Stimulated activated naive CD8-positive, alpha-beta T cell treated with anti-CD3 and anti-CD28 coated beads, Interleukin-15, amount 100 ng/mL, for 72 hours (primary cell): Measurements from ENCODE around the gene PRDX2.
"Not testable (repeated sequence)": the region's sequence is repeated elsewhere in the genome, so short reads cannot be mapped to it uniquely, and the experiment has no call there.

ENCODE experiments used
- ATAC-seq: fragments of 150-1000 bp; cut with Tn5 transposase; 2 replicates; pipeline ENCODE4 v1.10.0; 2021; ENCODE audit warnings: mild to moderate bottlenecking, moderate library complexity
- DNase-seq, 2 donors: peaks; one replicate each; pipeline ENCODE4 v3.0.0; 2021 to 2022
- H3K27ac Mint-ChIP-seq, 2 donors: one replicate each; pipeline ENCODE4 v1.8.0; 2022; ENCODE audit warnings: mild to moderate bottlenecking in 2 of 2, mixed read lengths in 2 of 2, moderate library complexity in 2 of 2
- H3K27me3 Mint-ChIP-seq: one replicate; pipeline ENCODE4 v1.8.0; 2022; ENCODE audit warnings: mixed read lengths
- H3K4me1 Mint-ChIP-seq: one replicate; pipeline ENCODE4 v1.8.0; 2022; ENCODE audit warnings: mild to moderate bottlenecking, mixed read lengths
- H3K4me3 Mint-ChIP-seq, 2 donors: one replicate each; pipeline ENCODE4 v1.8.0; 2022; ENCODE audit warnings: mild to moderate bottlenecking in 2 of 2, mixed read lengths in 2 of 2, moderate library complexity in 1 of 2
- H3K9me3 Mint-ChIP-seq, 2 donors: one replicate each; pipeline ENCODE4 v1.8.0; 2022; ENCODE audit warnings: mixed read lengths in 2 of 2

PRDX2 gene

GRCh38 chr19:12800923-12801465 is 606 bp downstream of the PRDX2 start:
- ATAC-seq, result peak; percentile 35
- Mint-ChIP-seq H3K27ac (peak overlapping the region; percentile 71 to 87), H3K9me3 (no peaks in the 10 kb centered on the region)

GRCh38 chr19:12800466-12800770 is 1.2 kb downstream of the PRDX2 start:
- H3K4me3 Mint-ChIP-seq, result peak overlapping the region; percentile 87 to 92
- no peak overlapping the region for H3K27ac Mint-ChIP-seq
- DNase-seq (no peak), ATAC-seq (no peak)
- no peaks in the 10 kb centered on the region for H3K27me3 Mint-ChIP-seq
- peaks cover 44% of the 10 kb centered on the region for H3K4me1 Mint-ChIP-seq
- H3K9me3 Mint-ChIP-seq, result no peaks in the 10 kb centered on the region

More at GRCh38 chr19:12800923-12801465, 606 bp downstream of the PRDX2 start:
- peak overlapping the region; percentile 87 to 92 for H3K4me3 Mint-ChIP-seq
- DNase-seq, result peak; percentile 41 to 44
- H3K4me1 Mint-ChIP-seq, result peaks cover 42% of the 10 kb centered on the region
- no peaks in the 10 kb centered on the region for H3K27me3 Mint-ChIP-seq

GRCh38 chr19:12799742-12800465 is 1.7 kb downstream of the PRDX2 start:
- H3K4me3 Mint-ChIP-seq, result peak overlapping the region; percentile 29 to 87
- DNase-seq, result no peak
- no peaks in the 10 kb centered on the region for H3K27me3 Mint-ChIP-seq
- H3K4me1 Mint-ChIP-seq, result peaks cover 45% of the 10 kb centered on the region
- H3K27ac Mint-ChIP-seq, result no peak overlapping the region
- H3K9me3 Mint-ChIP-seq, result no peaks in the 10 kb centered on the region
- ATAC-seq, result no peak

GRCh38 chr19:12797607-12798006 is 4.0 kb downstream of the PRDX2 start:
- H3K9me3 Mint-ChIP-seq, H3K27me3 Mint-ChIP-seq, DNase-seq, H3K27ac Mint-ChIP-seq, H3K4me3 Mint-ChIP-seq, ATAC-seq: not testable (repeated sequence)
- H3K4me1 Mint-ChIP-seq, result peaks cover 54% of the 10 kb centered on the region

GRCh38 chr19:12797141-12797587 is 4.4 kb downstream of the PRDX2 start:
- ATAC-seq, result no peak
- H3K4me1 Mint-ChIP-seq, result peaks cover 50% of the 10 kb centered on the region
- no peak for DNase-seq
- peak overlapping the region in 1 of 2 donors; percentile 40 for H3K27ac Mint-ChIP-seq
- no peak overlapping the region for H3K4me3 Mint-ChIP-seq
- H3K27me3 Mint-ChIP-seq, result no peaks in the 10 kb centered on the region
- H3K9me3 Mint-ChIP-seq, result no peaks in the 10 kb centered on the region

GRCh38 chr19:12796146-12797071 is 5.2 kb downstream of the PRDX2 start:
- Mint-ChIP-seq H3K4me3 (peak overlapping the region; percentile 79 to 91), H3K27me3 (no peaks in the 10 kb centered on the region), H3K9me3 (no peaks in the 10 kb centered on the region), H3K27ac (no peak overlapping the region), H3K4me1 (peaks cover 47% of the 10 kb centered on the region)
- ATAC-seq (no peak), DNase-seq (peak; percentile 70 to 74)

GRCh38 chr19:12794971-12795381 is 6.6 kb downstream of the PRDX2 start:
- DNase-seq (no peak), ATAC-seq (no peak)
- Mint-ChIP-seq H3K27me3 (no peaks in the 10 kb centered on the region), H3K9me3 (no peaks in the 10 kb centered on the region), H3K4me3 (peak overlapping the region; percentile 90 to 91), H3K27ac (no peak overlapping the region), H3K4me1 (peaks cover 34% of the 10 kb centered on the region)

GRCh38 chr19:12794196-12794941 is 7.2 kb downstream of the PRDX2 start:
- H3K4me1 Mint-ChIP-seq, result peaks cover 29% of the 10 kb centered on the region
- no peaks in the 10 kb centered on the region for H3K27me3 Mint-ChIP-seq
- H3K27ac Mint-ChIP-seq, result peak overlapping the region; percentile 97 to 100
- DNase-seq (no peak), ATAC-seq (no peak)
- H3K4me3 Mint-ChIP-seq, result peak overlapping the region; percentile 90 to 91
- H3K9me3 Mint-ChIP-seq, result no peaks in the 10 kb centered on the region

- Mint-ChIP-seq H3K9me3 (no peaks in the 10 kb centered on the region), H3K4me3 (peak overlapping the region; percentile 90 to 91), H3K27me3 (no peaks in the 10 kb centered on the region), H3K4me1 (peaks cover 37% of the 10 kb centered on the region), H3K27ac (peak overlapping the region; percentile 98 to 100)
- peak; percentile 55 for ATAC-seq
- peak; percentile 96 to 97 for DNase-seq
Measured at GRCh38 chr19:12793290-12794195, 8.1 kb downstream of the PRDX2 start.

GRCh38 chr19:12792853-12793289 is 8.7 kb downstream of the PRDX2 start:
- ATAC-seq (no peak), DNase-seq (no peak)
- peak overlapping the region; percentile 98 to 100 for H3K27ac Mint-ChIP-seq
- no peaks in the 10 kb centered on the region for H3K27me3 Mint-ChIP-seq
- peaks cover 42% of the 10 kb centered on the region for H3K4me1 Mint-ChIP-seq
- no peaks in the 10 kb centered on the region for H3K9me3 Mint-ChIP-seq
- H3K4me3 Mint-ChIP-seq, result peak overlapping the region; percentile 90 to 91

GRCh38 chr19:12792051-12792852 is 9.3 kb downstream of the PRDX2 start:
- Mint-ChIP-seq H3K27me3 (no peaks in the 10 kb centered on the region), H3K4me3 (peak overlapping the region; percentile 90 to 91), H3K4me1 (peaks cover 42% of the 10 kb centered on the region), H3K9me3 (no peaks in the 10 kb centered on the region), H3K27ac (peak overlapping the region; percentile 98 to 100)
- DNase-seq (peak; percentile 86 to 90), ATAC-seq (no peak)

- Mint-ChIP-seq H3K4me1 (peaks cover 40% of the 10 kb centered on the region), H3K27me3 (no peaks in the 10 kb centered on the region), H3K4me3 (peak within 1 kb of the TSS; percentile 90 to 91), H3K9me3 (no peaks in the 10 kb centered on the region), H3K27ac (peak within 1 kb of the TSS; percentile 89 to 100)
- DNase-seq (peak; percentile 97 to 99), ATAC-seq (peak; percentile 49)
Measured at GRCh38 chr19:12791345-12792050, 10.1 kb downstream of the PRDX2 start, which contains the start of gene JUNB. Gene JUNB (plus strand): TSS chr19:12791486. CDS start chr19:12791772, 286 bp downstream.
